IMR-90 (cell line): ENCODE data around the gene YWHAG. TPM values are rescaled to one million over a fixed set of nuclear protein-coding genes. Genes with fewer than 3 reads are reported as not detected.

ENCODE experiments used
- ATAC-seq: fragments of 200-7000 bp; cut with Tn5 transposase; 2 replicates; pipeline ENCODE4 v1.9.1; 2020; ENCODE audit warnings: low read depth, mild to moderate bottlenecking, moderate library complexity
- BruUV-seq: library from RNA; stranded (reverse); fragments of 400-500 nt; replicated peaks from 2 replicates; lab custom pipeline; 2021; lab: Mats Ljungman, UMichigan
- CTCF ChIA-PET: fragments of 300-600 bp; formaldehyde crosslinking; extraction: SDS; loops from one replicate; lab custom pipeline; 2021; ENCODE audit warnings: antibody characterized with exemption; lab: Yijun Ruan, JAX
- POLR2A ChIA-PET: fragments of 300-600 bp; sonication (Branson Sonifier 250); formaldehyde crosslinking; loops from one replicate; lab custom pipeline; 2022; ENCODE audit warnings: antibody characterized with exemption; ENCODE audit not compliant: unreplicated experiment; lab: Charles Lee
- DNase-seq: peaks from one replicate; pipeline ENCODE4 v3.0.0; 2013
- H2AFZ ChIP-seq: replicated peaks from 2 replicates; pipeline ENCODE3; 2013; ENCODE audit warnings: low read length, mild to moderate bottlenecking; ENCODE audit not compliant: poor library complexity
- H2AK5ac ChIP-seq: 2 replicates; pipeline ENCODE4 v1.6.1; 2013; ENCODE audit warnings: low read depth, low read length, inconsistent platforms
- H2AK9ac ChIP-seq: replicated peaks from 2 replicates; pipeline ENCODE3; 2013; ENCODE audit warnings: mild to moderate bottlenecking, low read depth, low read length, moderate library complexity; ENCODE audit not compliant: poor library complexity
- H2BK120ac ChIP-seq: 2 replicates; pipeline ENCODE4 v1.6.1; 2013; ENCODE audit warnings: low read depth, low read length, inconsistent platforms
- H2BK15ac ChIP-seq: 3 replicates; pipeline ENCODE4 v1.6.1; 2013; ENCODE audit warnings: low read depth, low read length, inconsistent platforms
- H2BK20ac ChIP-seq: 2 replicates; pipeline ENCODE4 v1.6.1; 2013; ENCODE audit warnings: low read depth, mild to moderate bottlenecking, inconsistent platforms, low read length, moderate library complexity
- H2BK5ac ChIP-seq: 2 replicates; pipeline ENCODE4 v1.6.1; 2013; ENCODE audit warnings: mild to moderate bottlenecking, low read depth, low read length, inconsistent platforms; ENCODE audit not compliant: poor library complexity, severe bottlenecking
- H3K14ac ChIP-seq: replicated peaks from 2 replicates; pipeline ENCODE4 v1.6.1; 2013; ENCODE audit warnings: low read depth, low read length, inconsistent platforms
- H3K18ac ChIP-seq: 2 replicates; pipeline ENCODE4 v1.6.1; 2013; ENCODE audit warnings: low read depth, low read length, control low read depth
- H3K23ac ChIP-seq: 2 replicates; pipeline ENCODE4 v1.6.1; 2013; ENCODE audit warnings: low read depth, low read length, inconsistent platforms
- H3K27ac ChIP-seq: 2 replicates; pipeline ENCODE4 v1.5.1; 2013; ENCODE audit warnings: mild to moderate bottlenecking, control low read depth, low read length; ENCODE audit not compliant: insufficient read depth
- H3K27me3 ChIP-seq: 2 replicates; pipeline ENCODE4 v1.6.1; 2013; ENCODE audit warnings: low read length; ENCODE audit not compliant: control insufficient read depth, insufficient read depth
- H3K36me3 ChIP-seq: 2 replicates; pipeline ENCODE4 v1.6.1; 2013; ENCODE audit warnings: low read length, mixed read lengths; ENCODE audit not compliant: control insufficient read depth, insufficient read depth
- H3K4ac ChIP-seq: 2 replicates; pipeline ENCODE4 v1.6.1; 2013; ENCODE audit warnings: low read depth, low read length, inconsistent platforms
- H3K4me1 ChIP-seq: 2 replicates; pipeline ENCODE4 v1.6.1; 2013; ENCODE audit warnings: low read length, mixed read lengths; ENCODE audit not compliant: control insufficient read depth, insufficient read depth
- H3K4me2 ChIP-seq: 2 replicates; pipeline ENCODE4 v1.6.1; 2013; ENCODE audit warnings: low read depth, mild to moderate bottlenecking, control low read depth, low read length, moderate library complexity
- H3K4me3 ChIP-seq: 2 replicates; pipeline ENCODE4 v1.5.1; 2013; ENCODE audit warnings: low read depth, mild to moderate bottlenecking, control low read depth, low read length, moderate library complexity; ENCODE audit not compliant: insufficient read depth
- H3K56ac ChIP-seq: 2 replicates; pipeline ENCODE4 v1.6.1; 2013; ENCODE audit warnings: low read length, inconsistent platforms; ENCODE audit not compliant: insufficient read depth; ENCODE audit errors: extremely low read depth
- H3K79me1 ChIP-seq, 2 experiments: 2 replicates each; pipeline ENCODE4 v1.6.1; 2013; ENCODE audit warnings: low read length in 2 of 2, inconsistent platforms in 1 of 2, low read depth in 1 of 2
- H3K9ac ChIP-seq: 2 replicates; pipeline ENCODE4 v1.6.1; 2013; ENCODE audit warnings: low read depth, low read length, control low read depth
- H3K9me1 ChIP-seq: 2 replicates; pipeline ENCODE4 v1.6.1; 2013; ENCODE audit warnings: low read length, inconsistent platforms; ENCODE audit not compliant: insufficient read depth
- H3K9me3 ChIP-seq: 2 replicates; pipeline ENCODE4 v1.6.1; 2013; ENCODE audit warnings: low read length; ENCODE audit not compliant: control insufficient read depth, insufficient read depth
- H4K20me1 ChIP-seq: 2 replicates; pipeline ENCODE4 v1.6.1; 2013; ENCODE audit warnings: low read length, inconsistent platforms; ENCODE audit not compliant: insufficient read depth
- H4K5ac ChIP-seq: 2 replicates; pipeline ENCODE4 v1.6.1; 2013; ENCODE audit warnings: mild to moderate bottlenecking, low read depth, low read length, control low read depth
- H4K8ac ChIP-seq, 2 experiments: 2 replicates each; pipeline ENCODE4 v1.6.1; 2013; ENCODE audit warnings: low read depth in 2 of 2, low read length in 2 of 2, control low read depth in 1 of 2, inconsistent platforms in 1 of 2
- H4K91ac ChIP-seq: 2 replicates; pipeline ENCODE4 v1.6.1; 2013; ENCODE audit warnings: low read depth, low read length, inconsistent platforms; ENCODE audit not compliant: insufficient read depth
- BHLHE40 ChIP-seq: fragments of 150-350 bp; IDR thresholded peaks from 2 replicates; pipeline ENCODE4 v1.6.1; 2016; ENCODE audit warnings: mild to moderate bottlenecking, low read depth, low read length
- CEBPB ChIP-seq: IDR thresholded peaks from 2 replicates; pipeline ENCODE4 v1.6.1; 2012; ENCODE audit warnings: low read depth, low read length, improper control_type of control experiment
- CTCF ChIP-seq: conservative IDR thresholded peaks from 2 replicates; pipeline ENCODE4 v1.5.1; 2012; ENCODE audit warnings: mild to moderate bottlenecking, low read depth, low read length, improper control_type of control experiment
- MAFK ChIP-seq: IDR thresholded peaks from 2 replicates; pipeline ENCODE4 v1.6.1; 2012; ENCODE audit warnings: low read depth, low read length, improper control_type of control experiment
- MXI1 ChIP-seq: IDR thresholded peaks from 2 replicates; pipeline ENCODE4 v1.6.1; 2012; ENCODE audit warnings: low read depth, mild to moderate bottlenecking, low read length, moderate library complexity, borderline replicate concordance
- WGBS, 2 experiments: methylation state at CpG; one replicate each; pipeline versions ENCODE4 v1.1.5 to v1.1.7; 2013; ENCODE audit warnings: missing lambda C conversion rate in 2 of 2; ENCODE audit not compliant: insufficient read length in 1 of 2; ENCODE audit errors: extremely low coverage in 2 of 2; 5-methylcytosine and 5-hydroxymethylcytosine counted together
- dilution Hi-C: fragments of 300-500 bp; cut with HindIII; formaldehyde crosslinking; loops from one replicate; pipeline ENCODE4 v1.14.3; 2018; ENCODE audit warnings: low sequenced_read_pairs; ENCODE audit not compliant: unreplicated experiment
- in situ Hi-C: fragments of 300-500 bp; cut with MboI; formaldehyde crosslinking; loops from 3 replicates; pipeline ENCODE4 v1.14.3; 2019; ENCODE audit warnings: low sequenced_read_pairs, inconsistent platforms, mixed read lengths
- intact Hi-C: fragments of 100-400 bp; cut with micrococcal nuclease; formaldehyde crosslinking; loops from 2 replicates; pipeline ENCODE4 v1.10.0; 2022
- polyA plus RNA-seq, 3 experiments: library from polyadenylated mRNA; depleted of rRNA; stranded (reverse); fragments of >200 nt; gene quantifications; 2 replicates each; pipeline ENCODE4 v1.2.3, GENCODE V29; 2012; ENCODE audit warnings: low replicate concordance in 1 of 3
- total RNA-seq: library from RNA; depleted of rRNA; stranded (reverse); fragments of >200 nt; gene quantifications from 2 replicates; pipeline ENCODE4 v1.2.3, GENCODE V29; 2012
- TF ChIP-seq, protein P1 (sequence below): fragments of 150-350 bp; IDR thresholded peaks from 2 replicates; pipeline ENCODE4 v1.6.1; 2016; ENCODE audit warnings: low read depth, mild to moderate bottlenecking, low read length, moderate library complexity, borderline replicate concordance

The YWHAG gene
- total and polyA plus RNA-seq, 2 of the 4 experiments (the other 2 are of a cell fraction): 40.1 to 64.9 TPM

DNA sequence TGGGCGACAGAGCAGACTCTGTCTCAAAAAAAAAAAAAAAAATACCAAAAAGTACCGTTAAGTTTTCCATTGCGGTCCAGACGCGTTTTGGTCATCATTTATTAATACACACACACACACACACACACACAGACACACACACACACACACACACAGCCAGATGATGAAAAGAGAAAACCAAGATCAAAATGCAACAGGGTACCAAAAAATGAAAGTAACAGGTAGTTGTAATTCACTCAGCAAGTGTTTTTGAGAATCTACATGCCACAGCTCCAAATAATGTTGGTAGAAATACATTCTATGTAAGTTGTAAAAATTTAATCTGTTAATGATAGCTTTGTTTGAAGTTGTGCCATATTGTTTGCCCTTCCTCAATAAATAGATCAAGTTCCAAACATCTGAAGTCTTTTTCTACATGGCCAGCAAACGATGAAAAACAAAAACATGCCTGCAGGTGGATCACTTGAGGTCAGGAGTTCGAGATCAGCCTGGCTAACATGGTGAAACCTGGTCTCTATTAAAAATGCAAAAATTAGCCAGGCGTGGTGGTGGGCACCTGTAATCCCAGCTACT is 9.4 kb downstream of the YWHAG start:
- Histone ChIP-seq H2AK9ac (no peak overlapping the region), H3K14ac (no peak overlapping the region), H3K18ac (no peak overlapping the region), H3K23ac (no peak overlapping the region), H2AFZ (no peak overlapping the region), H2BK20ac (no peak overlapping the region), H3K9ac (no peak overlapping the region), H4K20me1 (peaks cover 98% of the 10 kb centered on the region), H4K91ac (no peak overlapping the region), H3K27ac (no peak overlapping the region), H3K4me3 (no peak overlapping the region), H3K9me1 (peaks cover 18% of the 10 kb centered on the region), H3K4me2 (no peak overlapping the region), H3K79me1 (peaks cover 9 to 58% of the 10 kb centered on the region in 2 experiments; a peak in 3 of 4 replicates), H3K4ac (no peak overlapping the region), H2BK120ac (no peak overlapping the region), H3K4me1 (peaks cover 11% of the 10 kb centered on the region), H4K8ac (no peak overlapping the region), H4K5ac (no peak overlapping the region), H3K56ac (no peak overlapping the region), H2AK5ac (no peak overlapping the region), H3K9me3 (no peaks in the 10 kb centered on the region), H3K27me3 (no peaks in the 10 kb centered on the region), H2BK5ac (no peak overlapping the region), H2BK15ac (no peak overlapping the region), H3K36me3 (peaks cover 53% of the 10 kb centered on the region)
- ChIA-PET POLR2A (no interaction called here), CTCF (no interaction called here)
- intact Hi-C loops: no loop called here
- in situ Hi-C loops: no loop called here
- ATAC-seq: no peak
- no peak for DNase-seq
- TF ChIP-seq BHLHE40 (no peak), CEBPB (no peak), CTCF (no peak), MAFK (no peak), MXI1 (no peak)
- TF ChIP-seq, protein P1, sequence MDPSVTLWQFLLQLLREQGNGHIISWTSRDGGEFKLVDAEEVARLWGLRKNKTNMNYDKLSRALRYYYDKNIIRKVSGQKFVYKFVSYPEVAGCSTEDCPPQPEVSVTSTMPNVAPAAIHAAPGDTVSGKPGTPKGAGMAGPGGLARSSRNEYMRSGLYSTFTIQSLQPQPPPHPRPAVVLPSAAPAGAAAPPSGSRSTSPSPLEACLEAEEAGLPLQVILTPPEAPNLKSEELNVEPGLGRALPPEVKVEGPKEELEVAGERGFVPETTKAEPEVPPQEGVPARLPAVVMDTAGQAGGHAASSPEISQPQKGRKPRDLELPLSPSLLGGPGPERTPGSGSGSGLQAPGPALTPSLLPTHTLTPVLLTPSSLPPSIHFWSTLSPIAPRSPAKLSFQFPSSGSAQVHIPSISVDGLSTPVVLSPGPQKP: no peak
- no TSS peak for BruUV-seq
- dilution Hi-C loops: no loop called here
- WGBS, 2 experiments: 100% methylated on average over 2 of the region's 8 CpGs; no CpG with 5 or more reads in 1 of the 2 experiments
